Fibroblast of lung (primary cell): Measurements from ENCODE around the gene CCNE1.

Experiments used
- CTCF ChIP-seq, 2 donors: IDR thresholded peaks in 1 of 2; conservative IDR thresholded peaks in 1 of 2; 1 replicate in 1 of 2; 2 replicates in 1 of 2; pipeline ENCODE4 v1.5.1; 2011 to 2012; ENCODE audit warnings: low read length in 2 of 2, control low read depth in 1 of 2, inconsistent platforms in 1 of 2, low read depth in 1 of 2, mild to moderate bottlenecking in 1 of 2
- EZH2 ChIP-seq: IDR thresholded peaks from 2 replicates; pipeline ENCODE4 v1.5.1; 2012; ENCODE audit warnings: low read length, control low read depth, mild to moderate bottlenecking; ENCODE audit errors: missing control alignments

- TF ChIP-seq CTCF (conservative IDR thresholded peaks at IDR 0.05 in 1 of 2, IDR thresholded peaks at IDR 0.05 in 1 of 2; ENCODE audit: low read depth in 1 of 2, low read length in 2 of 2): no peak
- no peak for TF ChIP-seq EZH2
These were observed 16.2 kb upstream of the CCNE1 start for GRCh38 chr19:29795461-29796172.
